ENCODE measurements around the gene GAPVD1. TPM values are rescaled to one million over a fixed set of nuclear protein-coding genes. Genes with fewer than 3 reads are reported as not detected.
A peak's percentile ranks its signal among the peaks of the same experiment; 100 is the strongest.

Gene GAPVD1
- total RNA-seq, 4 donors from 2014 or later, result 34.8 to 65.4 (median 44.1) TPM

DNA sequence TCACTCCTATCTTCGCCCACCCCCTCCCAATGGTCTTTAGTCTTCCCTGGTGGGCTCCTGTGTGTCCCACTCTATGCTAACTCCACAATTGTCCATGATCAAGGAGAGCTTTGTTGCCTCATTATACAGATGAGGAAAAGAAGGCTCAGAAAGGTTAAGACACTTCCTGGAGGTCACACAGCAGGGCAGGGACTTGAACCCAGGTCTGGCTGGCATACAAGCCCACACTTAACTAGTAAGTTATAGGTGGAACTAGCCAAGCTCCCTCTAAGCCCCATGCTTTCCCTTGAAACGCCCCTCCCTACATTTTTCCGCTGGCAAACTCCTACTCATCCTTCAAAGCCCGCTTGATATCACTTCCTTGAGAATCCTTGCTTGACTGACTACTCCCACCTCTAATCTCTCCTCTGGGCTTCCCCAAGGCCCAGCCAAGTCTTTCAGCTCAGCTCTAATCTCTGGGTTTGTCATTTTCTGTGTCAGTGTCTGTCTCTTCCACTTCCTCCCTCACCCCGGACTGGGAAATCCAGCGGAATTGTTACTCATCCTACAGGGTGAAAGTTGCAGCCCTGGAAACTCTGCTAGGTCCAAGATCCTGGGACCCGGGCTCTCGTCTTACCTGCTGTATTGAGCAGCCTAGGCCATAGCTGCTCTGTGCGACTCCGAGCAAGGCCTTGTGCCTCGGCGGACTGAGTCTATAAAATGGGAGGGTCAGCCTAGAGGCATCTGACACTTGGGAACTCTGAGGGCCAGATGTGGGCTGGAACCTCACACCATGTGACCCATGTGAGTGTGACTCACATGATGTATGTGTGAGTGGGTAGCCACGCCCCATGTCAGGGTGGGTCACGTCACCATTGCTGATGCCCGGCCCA lies 144.5 kb downstream of the GAPVD1 start:
- H3K4me1 ChIP-seq, result peaks cover 0 to 19% (median 4%) of the 10 kb centered on the region in 3 donors
- 71 to 77% methylated on average over 9 of the region's 15 CpGs for WGBS, 2 donors
- no peaks in the 10 kb centered on the region for H3K9me3 ChIP-seq
- H3K36me3 ChIP-seq, result no peaks in the 10 kb centered on the region
- DNase-seq, result no peak
- peaks cover 0 to 23% (median 3%) of the 10 kb centered on the region in 4 donors for H3K27me3 ChIP-seq
- intact Hi-C loops (cut with DNase I), result loop anchor here (5.0 to 10.0 kb wide), 2 partner anchors 821 to 1089 kb away; no protein-coding TSS in a partner anchor
- no peak overlapping the region for H3K4me3 ChIP-seq
- TF ChIP-seq, protein P1, sequence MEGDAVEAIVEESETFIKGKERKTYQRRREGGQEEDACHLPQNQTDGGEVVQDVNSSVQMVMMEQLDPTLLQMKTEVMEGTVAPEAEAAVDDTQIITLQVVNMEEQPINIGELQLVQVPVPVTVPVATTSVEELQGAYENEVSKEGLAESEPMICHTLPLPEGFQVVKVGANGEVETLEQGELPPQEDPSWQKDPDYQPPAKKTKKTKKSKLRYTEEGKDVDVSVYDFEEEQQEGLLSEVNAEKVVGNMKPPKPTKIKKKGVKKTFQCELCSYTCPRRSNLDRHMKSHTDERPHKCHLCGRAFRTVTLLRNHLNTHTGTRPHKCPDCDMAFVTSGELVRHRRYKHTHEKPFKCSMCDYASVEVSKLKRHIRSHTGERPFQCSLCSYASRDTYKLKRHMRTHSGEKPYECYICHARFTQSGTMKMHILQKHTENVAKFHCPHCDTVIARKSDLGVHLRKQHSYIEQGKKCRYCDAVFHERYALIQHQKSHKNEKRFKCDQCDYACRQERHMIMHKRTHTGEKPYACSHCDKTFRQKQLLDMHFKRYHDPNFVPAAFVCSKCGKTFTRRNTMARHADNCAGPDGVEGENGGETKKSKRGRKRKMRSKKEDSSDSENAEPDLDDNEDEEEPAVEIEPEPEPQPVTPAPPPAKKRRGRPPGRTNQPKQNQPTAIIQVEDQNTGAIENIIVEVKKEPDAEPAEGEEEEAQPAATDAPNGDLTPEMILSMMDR (IDR thresholded peaks at IDR 0.05), result no peak
- no peak for TF ChIP-seq POLR2A (IDR thresholded peaks at IDR 0.05)
- H3K27ac ChIP-seq, result no peak overlapping the region

DNA sequence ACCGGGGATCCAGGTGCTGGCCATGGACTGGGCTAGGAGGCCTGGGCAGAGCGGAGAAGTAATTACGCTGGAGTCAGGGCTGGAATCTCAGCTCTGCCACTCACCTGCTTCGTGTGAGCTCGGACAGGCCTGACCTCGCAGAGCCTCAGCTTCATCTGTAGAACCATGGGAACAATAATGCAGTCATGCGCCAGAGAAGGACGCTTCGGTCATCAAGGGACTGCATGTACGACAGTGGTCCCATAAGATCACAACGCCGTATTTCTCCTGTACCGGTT lies 145.1 kb downstream of the GAPVD1 start:
- no peaks in the 10 kb centered on the region for H3K36me3 ChIP-seq
- no peak for DNase-seq
- intact Hi-C loops (cut with DNase I), result loop anchor here (5.0 to 10.0 kb wide), 2 partner anchors 821 to 1088 kb away; no protein-coding TSS in a partner anchor
- H3K9me3 ChIP-seq, result no peaks in the 10 kb centered on the region
- no peak overlapping the region for H3K4me3 ChIP-seq
- peaks cover 0 to 23% (median 3%) of the 10 kb centered on the region in 4 donors for H3K27me3 ChIP-seq
- 88 to 91% methylated on average over 5 to 13 of the region's 13 CpGs for WGBS, 2 donors
- H3K27ac ChIP-seq, result no peak overlapping the region
- TF ChIP-seq, protein P1 (IDR thresholded peaks at IDR 0.05), result no peak
- TF ChIP-seq POLR2A (IDR thresholded peaks at IDR 0.05), result no peak
- peaks cover 0 to 19% (median 4%) of the 10 kb centered on the region in 3 donors for H3K4me1 ChIP-seq

DNA sequence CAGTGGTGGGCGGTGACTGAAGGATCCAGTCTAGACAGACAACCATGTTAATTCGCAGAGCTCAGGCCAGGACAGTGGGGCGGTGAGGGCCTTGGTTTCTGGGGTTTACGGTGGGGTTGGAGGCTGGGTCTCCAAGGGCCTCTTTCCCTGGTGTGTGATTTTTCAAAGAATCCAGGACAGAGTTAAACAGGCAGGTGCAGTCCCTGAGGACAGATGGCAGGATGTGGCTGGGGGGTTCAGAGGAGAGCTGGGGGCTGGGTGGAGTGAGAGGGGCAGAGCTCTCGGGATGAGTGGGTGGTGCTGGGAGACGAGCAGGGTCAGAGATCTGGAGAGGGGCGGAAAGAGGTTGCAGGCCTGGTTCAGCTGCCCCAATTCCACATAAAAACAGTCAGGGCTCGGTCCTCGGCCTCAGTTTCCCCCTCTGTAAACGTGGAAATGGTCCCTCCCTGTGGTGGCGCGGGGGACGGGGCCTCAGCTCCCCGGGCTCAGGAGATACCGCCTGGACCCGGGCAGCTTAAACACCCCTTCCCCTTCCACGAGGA lies 145.9 kb downstream of the GAPVD1 start:
- intact Hi-C loops (cut with DNase I), result loop anchor here (5.0 to 10.0 kb wide), 2 partner anchors 820 to 1087 kb away; no protein-coding TSS in a partner anchor

DNA sequence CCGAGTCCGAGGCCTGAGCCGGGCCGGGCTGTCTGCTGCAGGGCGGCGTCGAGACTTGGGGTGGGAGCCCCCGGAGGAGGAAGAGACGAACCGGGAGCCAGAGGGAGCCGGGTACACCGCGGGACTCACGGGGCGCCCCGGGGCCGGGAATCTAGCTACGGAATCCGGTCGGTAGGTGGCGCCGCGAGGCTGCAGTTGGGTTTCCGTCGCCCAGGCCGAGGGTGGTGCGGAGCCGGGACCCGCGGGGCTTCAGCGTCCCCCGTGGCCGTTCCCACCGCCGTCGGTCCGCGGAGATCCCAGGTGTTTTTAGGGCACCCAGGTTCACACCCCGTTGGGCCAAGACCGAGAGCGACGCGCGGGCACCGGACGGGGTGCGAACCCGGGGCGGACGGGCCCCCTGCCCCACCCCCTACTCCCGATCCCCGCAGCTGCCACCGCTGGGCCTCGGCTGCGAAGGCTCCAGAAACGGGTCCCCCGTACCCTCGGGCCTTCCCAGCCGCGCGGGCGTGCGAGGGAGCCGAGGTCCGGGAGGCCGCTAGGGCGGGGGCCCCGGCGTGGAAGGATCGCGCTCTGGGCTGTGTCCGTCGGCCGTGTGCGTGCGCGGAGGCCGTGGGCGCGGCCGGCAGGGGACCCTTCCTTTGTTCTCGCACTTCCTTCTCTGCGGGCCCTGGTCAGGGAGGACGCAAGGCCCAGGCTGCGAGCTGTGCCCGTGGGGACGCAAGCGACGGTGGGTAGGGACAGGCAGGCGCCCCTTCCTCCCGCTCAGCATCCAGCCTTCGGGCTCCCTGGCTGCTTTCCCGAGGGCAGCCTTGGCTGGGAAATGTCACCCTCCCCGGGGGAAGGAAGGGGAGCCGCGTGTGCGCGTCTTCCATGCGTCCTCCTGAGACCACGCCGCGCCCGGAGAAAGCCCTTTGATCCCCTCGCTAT lies 146.6 kb downstream of the GAPVD1 start:
- 5 to 17% methylated on average over 10 to 25 of the region's 104 CpGs for WGBS, 2 donors

More for the DNA sequence above, 145.9 kb downstream of the GAPVD1 start:
- no peak for DNase-seq
- Histone ChIP-seq H3K36me3 (no peaks in the 10 kb centered on the region), H3K27me3 (peaks cover 0 to 23% (median 3%) of the 10 kb centered on the region in 4 donors), H3K9me3 (no peaks in the 10 kb centered on the region), H3K4me3 (peak overlapping the region; percentile 44 to 86 (median 58)), H3K27ac (peak overlapping the region in 1 of 4 donors; percentile 67), H3K4me1 (peaks cover 0 to 19% (median 4%) of the 10 kb centered on the region in 3 donors)
- 13 to 47% methylated on average over 4 to 15 of the region's 17 CpGs for WGBS, 2 donors
- TF ChIP-seq, protein P1 (IDR thresholded peaks at IDR 0.05), result no peak
- no peak for TF ChIP-seq POLR2A (IDR thresholded peaks at IDR 0.05)

More for the DNA sequence above, 146.6 kb downstream of the GAPVD1 start:
- Histone ChIP-seq H3K4me3 (peak overlapping the region; percentile 44 to 86 (median 58)), H3K4me1 (peaks cover 0 to 19% (median 4%) of the 10 kb centered on the region in 3 donors), H3K9me3 (no peaks in the 10 kb centered on the region), H3K27ac (peak overlapping the region; percentile 23 to 73 (median 50)), H3K36me3 (no peaks in the 10 kb centered on the region), H3K27me3 (peaks cover 0 to 23% (median 3%) of the 10 kb centered on the region in 4 donors)
- intact Hi-C loops (cut with DNase I), result loop anchor here (5.0 to 10.0 kb wide), 2 partner anchors 819 to 1087 kb away; no protein-coding TSS in a partner anchor
- DNase-seq, result no peak
- TF ChIP-seq POLR2A (IDR thresholded peaks at IDR 0.05), result no peak
- TF ChIP-seq, protein P1 (IDR thresholded peaks at IDR 0.05), result peak; percentile 47 to 91 (median 72)

Data from esophagus squamous epithelium (tissue), 5 donors.